ENCODE measurements around the gene SLC2A10.

The SLC2A10 gene

GRCh38 chr20:46694484-46694883, 15.0 kb upstream of the SLC2A10 start:
- no peak for TF ChIP-seq CTCF (conservative IDR thresholded peaks at IDR 0.05)
- no peak overlapping the region for H3K27ac ChIP-seq

- H3K27ac ChIP-seq: peak overlapping the region; percentile 16; the same call in 1 of the 2 replicates
- TF ChIP-seq CTCF (conservative IDR thresholded peaks at IDR 0.05): no peak
Measured at GRCh38 chr20:46695892-46696291, 13.6 kb upstream of the SLC2A10 start.

- TF ChIP-seq CTCF (conservative IDR thresholded peaks at IDR 0.05): no peak
Measured at GRCh38 chr20:46696791-46697279, 12.6 kb upstream of the SLC2A10 start.

GRCh38 chr20:46698788-46699187, 10.7 kb upstream of the SLC2A10 start:
- H3K27ac ChIP-seq: no peak overlapping the region
- no peak for TF ChIP-seq CTCF (conservative IDR thresholded peaks at IDR 0.05)

More at GRCh38 chr20:46696791-46697279, 12.6 kb upstream of the SLC2A10 start:
- H3K27ac ChIP-seq: peak overlapping the region; percentile 16; the same call in 1 of the 2 replicates

GRCh38 chr20:46699651-46700359, 9.6 kb upstream of the SLC2A10 start:
- TF ChIP-seq CTCF (conservative IDR thresholded peaks at IDR 0.05): peak; percentile 91
- H3K27ac ChIP-seq: no peak overlapping the region

GRCh38 chr20:46700481-46700880, 9.0 kb upstream of the SLC2A10 start:
- no peak overlapping the region for H3K27ac ChIP-seq
- no peak for TF ChIP-seq CTCF (conservative IDR thresholded peaks at IDR 0.05)

- no peak for TF ChIP-seq CTCF (conservative IDR thresholded peaks at IDR 0.05)
- H3K27ac ChIP-seq: no peak overlapping the region
Measured at GRCh38 chr20:46701057-46701456, 8.4 kb upstream of the SLC2A10 start.

Measured in VCaP (cell line).